GM10248 (cell line): ENCODE results near the gene RAB8B.
"Not testable (repeated sequence)": the region's sequence is repeated elsewhere in the genome, so short reads cannot be mapped to it uniquely, and the experiment has no call there.

Source experiments
- CTCF ChIA-PET: fragments of 300-600 bp; sonication (Branson Sonifier 250); formaldehyde crosslinking; extraction: SDS; loops from one replicate; lab custom pipeline; 2021; ENCODE audit warnings: antibody characterized with exemption; lab: Yijun Ruan, JAX
- POLR2A ChIA-PET: fragments of 350-650 bp; sonication (Branson Sonifier 250); formaldehyde crosslinking; extraction: SDS; loops from one replicate; lab custom pipeline; 2020; ENCODE audit warnings: antibody characterized with exemption; lab: Yijun Ruan, JAX
- DNase-seq: peaks from one replicate; pipeline ENCODE4 v3.0.0; 2012; ENCODE audit errors: extremely low spot score
- TF ChIP-seq, protein P1 (sequence below): IDR thresholded peaks from 2 replicates; pipeline ENCODE4 v1.5.1; 2012; ENCODE audit warnings: mild to moderate bottlenecking, low read depth; ENCODE audit errors: extremely low read depth, missing control alignments, control extremely low read depth

The RAB8B gene

DNA sequence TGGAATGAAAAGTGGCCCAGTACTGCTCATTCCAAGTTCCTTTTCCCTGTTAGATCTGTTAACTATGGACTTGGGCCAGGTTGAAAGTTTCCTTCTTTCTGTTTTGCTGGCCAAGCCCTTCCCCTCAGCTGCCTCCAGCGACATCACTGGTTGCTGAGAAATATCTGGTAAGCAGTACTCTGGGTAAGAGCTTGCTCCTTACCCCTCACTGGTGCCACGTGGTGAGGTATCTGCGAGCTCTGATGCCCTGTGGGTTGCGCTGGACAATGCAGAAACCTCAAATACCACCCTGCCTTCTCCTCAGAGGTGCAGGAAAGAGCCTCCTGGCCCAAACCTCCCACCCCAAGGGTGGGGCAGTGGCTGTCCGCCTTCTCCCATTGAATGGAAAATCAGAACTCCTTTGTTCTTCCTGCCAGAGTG, 45.1 kb downstream of the RAB8B start:
- DNase-seq: no peak
- POLR2A ChIA-PET: no interaction called here
- TF ChIP-seq, protein P1, sequence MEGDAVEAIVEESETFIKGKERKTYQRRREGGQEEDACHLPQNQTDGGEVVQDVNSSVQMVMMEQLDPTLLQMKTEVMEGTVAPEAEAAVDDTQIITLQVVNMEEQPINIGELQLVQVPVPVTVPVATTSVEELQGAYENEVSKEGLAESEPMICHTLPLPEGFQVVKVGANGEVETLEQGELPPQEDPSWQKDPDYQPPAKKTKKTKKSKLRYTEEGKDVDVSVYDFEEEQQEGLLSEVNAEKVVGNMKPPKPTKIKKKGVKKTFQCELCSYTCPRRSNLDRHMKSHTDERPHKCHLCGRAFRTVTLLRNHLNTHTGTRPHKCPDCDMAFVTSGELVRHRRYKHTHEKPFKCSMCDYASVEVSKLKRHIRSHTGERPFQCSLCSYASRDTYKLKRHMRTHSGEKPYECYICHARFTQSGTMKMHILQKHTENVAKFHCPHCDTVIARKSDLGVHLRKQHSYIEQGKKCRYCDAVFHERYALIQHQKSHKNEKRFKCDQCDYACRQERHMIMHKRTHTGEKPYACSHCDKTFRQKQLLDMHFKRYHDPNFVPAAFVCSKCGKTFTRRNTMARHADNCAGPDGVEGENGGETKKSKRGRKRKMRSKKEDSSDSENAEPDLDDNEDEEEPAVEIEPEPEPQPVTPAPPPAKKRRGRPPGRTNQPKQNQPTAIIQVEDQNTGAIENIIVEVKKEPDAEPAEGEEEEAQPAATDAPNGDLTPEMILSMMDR: no peak
- CTCF ChIA-PET: interaction anchor here (1.4 to 2.8 kb wide), 4 partner anchors 9 to 42 kb away, joined by 4 to 20 read pairs (median 6); no protein-coding TSS in a partner anchor

DNA sequence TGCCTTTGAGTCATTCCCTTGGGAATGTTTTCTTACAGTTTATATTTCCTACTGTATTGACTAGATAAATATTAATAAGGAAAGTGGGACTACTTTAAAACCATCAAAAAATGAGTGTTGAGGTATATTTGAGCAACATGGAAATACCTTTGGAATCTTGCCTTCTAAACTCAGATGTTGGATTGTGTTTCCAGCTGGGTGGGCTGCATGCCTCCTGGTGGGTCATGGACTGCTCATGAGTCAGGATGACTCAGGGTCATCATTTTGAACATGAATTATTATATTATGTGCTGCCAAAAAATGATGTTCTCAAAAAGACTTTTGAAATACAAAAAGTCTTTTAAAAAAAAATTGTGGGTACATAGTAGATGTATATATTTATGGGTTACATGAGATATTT, 46.9 kb downstream of the RAB8B start:
- TF ChIP-seq, protein P1: no peak
- no peak for DNase-seq
- ChIA-PET POLR2A (no interaction called here), CTCF (no interaction called here)

DNA sequence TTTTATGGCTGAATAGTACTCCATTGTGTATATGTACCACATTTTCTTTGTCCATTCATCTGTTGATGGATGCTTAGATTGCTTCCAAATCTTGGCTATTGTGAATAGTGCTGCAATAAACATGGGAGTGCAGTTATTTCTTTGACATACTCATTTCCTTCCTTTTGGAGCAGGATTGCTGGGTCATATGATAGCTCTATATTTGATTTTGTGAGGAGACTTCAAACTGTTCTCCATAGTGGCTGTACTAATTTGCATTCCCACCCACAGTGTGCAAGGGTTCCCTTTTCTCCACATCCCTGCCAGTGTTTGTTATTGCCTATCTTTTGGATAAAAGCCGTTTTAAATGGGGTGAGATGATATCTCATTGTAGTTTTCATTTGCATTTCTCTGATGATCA, 47.7 kb downstream of the RAB8B start:
- DNase-seq, POLR2A ChIA-PET: not testable (repeated sequence)
- CTCF ChIA-PET: interaction anchor here (1.2 to 1.4 kb wide), 3 partner anchors 12 to 28 kb away, joined by 3 to 6 read pairs (median 4); no protein-coding TSS in a partner anchor

DNA sequence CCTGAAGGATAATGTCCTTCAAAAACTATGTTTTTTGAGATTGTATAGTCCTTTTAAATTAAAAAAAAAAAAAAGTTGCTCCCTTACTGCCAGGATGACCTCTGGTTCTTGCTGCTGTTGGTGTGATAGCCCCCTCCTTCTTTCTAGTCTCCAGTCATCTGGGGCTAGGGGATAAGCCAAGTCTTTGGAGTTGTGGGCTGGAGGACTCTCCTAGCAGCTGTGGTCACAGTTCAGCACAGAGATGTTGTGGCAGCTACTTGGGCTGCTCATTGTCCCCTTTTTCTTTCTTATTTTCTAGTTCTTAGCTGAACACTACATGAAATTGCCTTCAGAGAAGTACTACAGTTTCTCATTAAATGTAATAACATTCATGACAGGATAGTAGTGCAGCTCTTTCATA, 48.8 kb downstream of the RAB8B start:
- POLR2A ChIA-PET: no interaction called here

DNA sequence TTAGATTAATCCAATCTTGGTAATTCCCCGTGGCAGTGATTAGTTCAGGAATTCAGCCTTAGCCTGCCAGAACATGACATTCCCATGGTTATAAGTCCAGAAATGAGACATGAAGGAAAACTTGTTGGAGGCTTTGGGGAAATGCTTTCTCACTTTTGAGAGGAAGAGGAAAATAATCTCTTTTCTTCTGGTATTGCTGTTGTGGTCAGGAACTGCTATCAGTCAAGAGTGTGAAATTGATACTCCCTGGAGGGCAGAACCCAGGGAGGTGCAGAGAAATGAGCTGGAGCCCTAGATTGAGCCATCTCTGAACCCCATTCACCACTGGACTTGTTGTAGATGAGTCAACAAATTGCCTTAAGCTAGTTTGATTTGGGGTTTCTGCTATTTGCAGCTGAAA, 49.4 kb downstream of the RAB8B start:
- TF ChIP-seq, protein P1: no peak
- ChIA-PET CTCF (interaction anchor here (0.8 to 1.7 kb wide), 5 partner anchors 9 to 17 kb away, joined by 3 to 6 read pairs (median 3); no protein-coding TSS in a partner anchor), POLR2A (no interaction called here)
- DNase-seq: peak; percentile 28

More for the DNA sequence above, 48.8 kb downstream of the RAB8B start:
- CTCF ChIA-PET: interaction anchor here (1.3 to 1.7 kb wide), 4 partner anchors 8 to 27 kb away, joined by 4 to 6 read pairs (median 5); no protein-coding TSS in a partner anchor
- TF ChIP-seq, protein P1: no peak
- no peak for DNase-seq

DNA sequence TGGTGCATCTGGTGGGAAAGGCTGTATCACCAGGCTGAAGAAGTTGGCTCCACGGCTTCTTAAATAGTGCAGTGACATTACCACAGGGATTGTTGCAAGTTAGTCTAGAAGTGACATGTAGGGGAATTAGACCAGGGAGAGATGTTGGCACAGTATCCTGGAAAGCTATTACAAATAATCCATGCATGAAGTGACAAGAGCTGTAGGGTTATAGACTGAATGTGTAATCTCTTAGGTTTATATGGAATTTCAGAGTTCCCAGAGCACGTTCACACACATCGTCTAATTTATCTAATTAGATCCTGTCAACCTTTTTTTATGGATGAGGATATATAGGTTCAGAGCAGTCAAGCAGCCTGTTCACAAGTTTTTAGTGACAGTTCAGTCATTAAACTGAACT, 50.7 kb downstream of the RAB8B start:
- DNase-seq: no peak
- CTCF ChIA-PET: interaction anchor here (1.3 kb wide), 1 partner anchor 22 kb away, joined by 5 read pairs; no protein-coding TSS in a partner anchor
- TF ChIP-seq, protein P1: no peak
- POLR2A ChIA-PET: no interaction called here

DNA sequence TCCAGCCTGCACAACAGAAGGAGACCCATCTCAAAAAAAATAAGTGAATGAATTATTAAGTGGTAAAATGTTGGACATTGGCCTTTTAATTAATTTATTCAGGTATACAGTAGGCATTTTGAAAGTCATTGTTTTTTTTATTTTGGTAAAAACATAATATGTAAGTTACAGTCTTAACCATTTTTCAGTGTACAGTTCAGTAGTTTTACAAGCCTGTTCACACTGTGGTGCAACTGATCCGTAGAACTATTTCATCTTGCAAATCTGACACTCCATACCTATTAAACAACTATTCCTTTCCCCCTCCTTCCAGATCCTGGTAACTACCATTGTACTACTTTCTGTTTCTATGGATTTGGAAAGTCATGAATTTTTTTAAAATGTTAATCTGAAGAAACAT, 51.9 kb downstream of the RAB8B start:
- POLR2A ChIA-PET: no interaction called here
- CTCF ChIA-PET: no interaction called here
- no peak for DNase-seq
- TF ChIP-seq, protein P1: no peak
